Measurements from ENCODE around the gene GALNTL6. TPM values are rescaled to one million over a fixed set of nuclear protein-coding genes. Genes with fewer than 3 reads are reported as not detected.

Gene GALNTL6
- total and polyA plus RNA-seq, 8 donors = 0.13 to 0.41 (median 0.21) TPM; not detected in 4

GRCh38 chr4:172596206-172596605 lies 783.0 kb downstream of the GALNTL6 start:
- H3K4me3 ChIP-seq = no peak overlapping the region
- no peaks in the 10 kb centered on the region for H3K4me1 ChIP-seq
- H3K9me3 ChIP-seq = no peaks in the 10 kb centered on the region
- no peaks in the 10 kb centered on the region for H3K36me3 ChIP-seq
- TF ChIP-seq CTCF (IDR thresholded peaks at IDR 0.05) = no peak
- no peaks in the 10 kb centered on the region for H3K27me3 ChIP-seq
- DNase-seq = no peak
- 28 to 43% methylated on average over 4 of the region's 4 CpGs for WGBS, 2 donors
- no peak overlapping the region for H3K27ac ChIP-seq
- intact Hi-C loops (cut with DNase I) = no loop called here
- ATAC-seq = no peak
- FAIRE-seq = no peak

GRCh38 chr4:172599554-172599953 lies 786.4 kb downstream of the GALNTL6 start:
- ATAC-seq = no peak
- intact Hi-C loops (cut with DNase I) = no loop called here
- TF ChIP-seq CTCF (IDR thresholded peaks at IDR 0.05) = no peak

GRCh38 chr4:172601195-172601594 lies 788.0 kb downstream of the GALNTL6 start:
- no peak for ATAC-seq
- Histone ChIP-seq H3K9me3 (no peaks in the 10 kb centered on the region), H3K36me3 (no peaks in the 10 kb centered on the region), H3K27ac (no peak overlapping the region), H3K27me3 (no peaks in the 10 kb centered on the region), H3K4me1 (no peaks in the 10 kb centered on the region), H3K4me3 (no peak overlapping the region)
- FAIRE-seq = no peak
- intact Hi-C loops (cut with DNase I) = no loop called here
- TF ChIP-seq CTCF (IDR thresholded peaks at IDR 0.05) = no peak
- no peak for DNase-seq
- 40 to 61% methylated on average over 2 of the region's 2 CpGs for WGBS, 2 donors

More at GRCh38 chr4:172599554-172599953, 786.4 kb downstream of the GALNTL6 start:
- DNase-seq = no peak
- Histone ChIP-seq H3K27ac (no peak overlapping the region), H3K4me3 (no peak overlapping the region), H3K36me3 (no peaks in the 10 kb centered on the region), H3K9me3 (no peaks in the 10 kb centered on the region), H3K27me3 (no peaks in the 10 kb centered on the region), H3K4me1 (no peaks in the 10 kb centered on the region)
- 47 to 67% methylated on average over 4 of the region's 4 CpGs for WGBS, 2 donors
- no peak for FAIRE-seq

GRCh38 chr4:172619218-172619617 lies 806.0 kb downstream of the GALNTL6 start:
- DNase-seq = no peak
- 74 to 77% methylated on average over 5 of the region's 5 CpGs for WGBS, 2 donors
- H3K4me1 ChIP-seq = no peaks in the 10 kb centered on the region
- no peak overlapping the region for H3K27ac ChIP-seq
- intact Hi-C loops (cut with DNase I) = no loop called here
- ATAC-seq = no peak
- H3K9me3 ChIP-seq = no peaks in the 10 kb centered on the region
- no peak for FAIRE-seq
- H3K36me3 ChIP-seq = no peaks in the 10 kb centered on the region
- no peak overlapping the region for H3K4me3 ChIP-seq
- no peak for TF ChIP-seq CTCF (IDR thresholded peaks at IDR 0.05)
- H3K27me3 ChIP-seq = no peaks in the 10 kb centered on the region

- Histone ChIP-seq H3K27ac (no peak overlapping the region), H3K27me3 (no peaks in the 10 kb centered on the region), H3K9me3 (no peaks in the 10 kb centered on the region), H3K36me3 (no peaks in the 10 kb centered on the region), H3K4me3 (no peak overlapping the region), H3K4me1 (no peaks in the 10 kb centered on the region)
- intact Hi-C loops (cut with DNase I) = no loop called here
- ATAC-seq = no peak
- WGBS, 2 donors = 37 to 41% methylated on average over 2 of the region's 2 CpGs
- no peak for DNase-seq
- no peak for TF ChIP-seq CTCF (IDR thresholded peaks at IDR 0.05)
- FAIRE-seq = no peak
Observed at GRCh38 chr4:172619798-172620197, 806.6 kb downstream of the GALNTL6 start.

Measured in pancreas (tissue), 10 donors.